NT2/D1 (cell line): ENCODE data around the gene RABGGTA.

ENCODE experiments used
- DNase-seq: peaks from one replicate; pipeline ENCODE4 v3.0.0-alpha.2; 2011; ENCODE audit warnings: low read depth, low spot score
- H3K27me3 ChIP-seq: 2 replicates; pipeline ENCODE4 v1.6.0; 2011; ENCODE audit warnings: mild to moderate bottlenecking; ENCODE audit not compliant: insufficient read length, insufficient read depth
- H3K36me3 ChIP-seq: 2 replicates; pipeline ENCODE4 v1.6.1; 2011; ENCODE audit warnings: mild to moderate bottlenecking, low read length, mixed read lengths; ENCODE audit not compliant: insufficient read depth, insufficient read length
- H3K4me1 ChIP-seq: 2 replicates; pipeline ENCODE4 v1.5.1; 2011; ENCODE audit not compliant: insufficient read depth, insufficient read length
- H3K4me3 ChIP-seq: 2 replicates; pipeline ENCODE4 v1.5.1; 2011; ENCODE audit warnings: low read depth; ENCODE audit not compliant: insufficient read length
- H3K9ac ChIP-seq: 2 replicates; pipeline ENCODE4 v1.6.0; 2011; ENCODE audit warnings: low read depth; ENCODE audit not compliant: insufficient read length
- H3K9me3 ChIP-seq: 2 replicates; pipeline ENCODE4 v1.5.1; 2011; ENCODE audit warnings: mild to moderate bottlenecking, low read length; ENCODE audit not compliant: insufficient read depth
- SUZ12 ChIP-seq: IDR thresholded peaks from 2 replicates; pipeline ENCODE4 v1.6.1; 2011; ENCODE audit not compliant: insufficient read length, insufficient read depth; ENCODE audit errors: extremely low read depth
- YY1 ChIP-seq: IDR thresholded peaks from 2 replicates; pipeline ENCODE4 v1.6.1; 2011; ENCODE audit not compliant: insufficient read length, insufficient read depth
- ZNF274 ChIP-seq: IDR thresholded peaks from 2 replicates; pipeline ENCODE4 v1.6.1; 2011; ENCODE audit warnings: mild to moderate bottlenecking, low read depth, low read length

The RABGGTA gene

GRCh38 chr14:24238123-24238522 lies 33.3 kb downstream of the RABGGTA start:
- Histone ChIP-seq H3K9me3 (no peaks in the 10 kb centered on the region), H3K27me3 (no peaks in the 10 kb centered on the region), H3K4me3 (no peak overlapping the region), H3K9ac (no peak overlapping the region), H3K36me3 (peaks cover 75% of the 10 kb centered on the region), H3K4me1 (no peaks in the 10 kb centered on the region)
- no peak for TF ChIP-seq YY1
- TF ChIP-seq ZNF274 = no peak
- TF ChIP-seq SUZ12 = no peak
- no peak for DNase-seq

- TF ChIP-seq ZNF274 = no peak
- TF ChIP-seq SUZ12 = no peak
- no peak for TF ChIP-seq YY1
- H3K27me3 ChIP-seq = no peaks in the 10 kb centered on the region
- no peak for DNase-seq
- no peak overlapping the region for H3K9ac ChIP-seq
- no peak overlapping the region for H3K4me3 ChIP-seq
- no peaks in the 10 kb centered on the region for H3K4me1 ChIP-seq
- H3K9me3 ChIP-seq = no peaks in the 10 kb centered on the region
- H3K36me3 ChIP-seq = peaks cover 75% of the 10 kb centered on the region
Measured at GRCh38 chr14:24237463-24237955, 33.9 kb downstream of the RABGGTA start.

DNA sequence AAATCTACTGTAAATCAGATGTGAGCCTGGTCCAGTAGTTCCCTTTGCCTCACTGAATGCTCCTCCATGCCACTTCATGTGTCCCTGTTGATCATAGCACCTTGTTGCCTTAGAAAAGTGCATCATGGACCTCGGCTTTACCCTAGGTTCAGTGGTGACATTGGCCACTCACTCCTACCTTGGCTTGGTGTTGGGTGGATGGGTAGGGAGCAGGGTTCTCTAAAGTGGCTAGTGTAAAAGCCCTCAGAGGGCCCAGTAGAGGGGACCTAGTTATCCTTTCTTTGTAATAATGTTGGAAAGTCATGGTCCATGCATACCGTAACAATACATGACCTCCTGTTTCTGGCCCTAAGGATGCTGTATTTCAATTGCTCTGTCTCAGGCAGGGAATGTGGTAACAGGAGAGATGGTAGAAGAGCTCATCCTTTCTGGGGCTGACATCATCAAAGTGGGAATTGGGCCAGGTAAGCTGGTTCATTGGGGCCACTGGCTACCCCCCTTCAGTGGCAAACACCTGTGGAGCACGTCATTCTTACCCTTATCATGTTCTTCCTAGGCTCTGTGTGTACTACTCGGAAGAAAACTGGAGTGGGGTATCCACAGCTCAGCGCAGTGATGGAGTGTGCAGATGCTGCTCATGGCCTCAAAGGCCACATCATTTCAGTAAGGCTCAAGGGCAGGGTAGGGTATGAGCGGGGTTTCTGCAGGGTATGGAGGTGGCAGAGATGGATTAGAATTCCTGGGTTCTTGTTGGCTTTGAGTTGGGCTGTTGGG lies 34.5 kb downstream of the RABGGTA start:
- H3K4me1 ChIP-seq = no peaks in the 10 kb centered on the region
- TF ChIP-seq YY1 (no peak), ZNF274 (no peak), SUZ12 (no peak)
- H3K4me3 ChIP-seq = no peak overlapping the region
- H3K27me3 ChIP-seq = no peaks in the 10 kb centered on the region
- no peak for DNase-seq
- H3K36me3 ChIP-seq = peaks cover 75% of the 10 kb centered on the region
- no peaks in the 10 kb centered on the region for H3K9me3 ChIP-seq
- no peak overlapping the region for H3K9ac ChIP-seq

- DNase-seq = no peak
- TF ChIP-seq YY1 = no peak
- H3K36me3 ChIP-seq = peaks cover 71% of the 10 kb centered on the region
- no peak overlapping the region for H3K4me3 ChIP-seq
- H3K27me3 ChIP-seq = no peaks in the 10 kb centered on the region
- H3K4me1 ChIP-seq = no peaks in the 10 kb centered on the region
- no peak overlapping the region for H3K9ac ChIP-seq
- H3K9me3 ChIP-seq = no peaks in the 10 kb centered on the region
Measured at GRCh38 chr14:24235804-24236688, 35.4 kb downstream of the RABGGTA start.

DNA sequence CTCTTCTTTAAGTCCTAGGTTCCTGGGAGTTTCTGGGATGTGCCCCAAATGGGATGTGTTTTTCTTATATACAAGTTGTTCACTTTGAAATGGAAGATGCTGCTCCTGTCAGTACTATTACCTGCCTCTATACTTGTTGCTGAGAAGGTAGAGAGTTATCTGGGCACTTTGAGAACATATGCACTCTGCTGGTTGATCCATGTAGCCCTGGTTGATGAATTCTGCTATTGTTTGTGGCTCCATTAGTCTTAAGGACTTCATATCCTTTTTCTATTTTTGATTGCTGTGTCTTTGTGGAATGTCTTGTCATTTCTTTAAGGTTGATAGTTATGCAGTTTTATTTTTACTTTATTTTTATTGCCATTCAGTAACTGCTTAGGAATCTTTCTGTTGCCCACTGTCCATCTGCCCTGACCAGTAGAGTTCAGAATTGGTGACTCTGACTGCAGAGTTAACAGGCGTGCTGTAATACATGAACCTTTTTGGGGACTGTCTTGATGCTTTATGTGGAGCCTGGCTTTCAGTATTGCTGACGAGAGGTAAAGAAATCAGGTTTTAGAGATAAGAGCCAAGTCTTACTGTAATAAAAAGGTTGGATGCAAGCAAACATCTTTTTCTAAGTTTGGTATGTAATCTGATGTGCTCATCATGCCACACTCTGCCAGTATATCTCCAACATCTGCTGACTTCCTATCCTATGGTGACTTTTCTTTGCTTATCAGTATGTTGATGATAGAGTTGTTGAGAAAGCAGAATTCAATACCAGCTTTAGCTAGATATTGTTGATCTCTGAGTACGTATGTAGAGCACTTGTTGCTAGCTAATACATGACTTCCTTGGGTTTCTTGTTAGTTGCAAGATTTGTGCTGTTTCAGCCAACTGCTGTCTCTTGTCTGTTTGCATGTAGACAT lies 37.0 kb downstream of the RABGGTA start:
- H3K9me3 ChIP-seq = no peaks in the 10 kb centered on the region
- no peaks in the 10 kb centered on the region for H3K4me1 ChIP-seq
- no peak for DNase-seq
- no peaks in the 10 kb centered on the region for H3K27me3 ChIP-seq
- H3K9ac ChIP-seq = no peak overlapping the region
- no peak for TF ChIP-seq SUZ12
- TF ChIP-seq ZNF274 = no peak
- TF ChIP-seq YY1 = no peak
- H3K4me3 ChIP-seq = no peak overlapping the region
- peaks cover 59% of the 10 kb centered on the region for H3K36me3 ChIP-seq

GRCh38 chr14:24233538-24233866 lies 37.9 kb downstream of the RABGGTA start:
- peak overlapping the region; percentile 83 for H3K9ac ChIP-seq
- H3K4me1 ChIP-seq = no peaks in the 10 kb centered on the region
- no peaks in the 10 kb centered on the region for H3K27me3 ChIP-seq
- DNase-seq = no peak
- TF ChIP-seq SUZ12 = no peak
- TF ChIP-seq YY1 = no peak
- TF ChIP-seq ZNF274 = no peak
- H3K4me3 ChIP-seq = peak overlapping the region; percentile 92
- no peaks in the 10 kb centered on the region for H3K9me3 ChIP-seq
- peaks cover 54% of the 10 kb centered on the region for H3K36me3 ChIP-seq
